ENCODE results near the gene CFAP210. TPM values are rescaled to one million over a fixed set of nuclear protein-coding genes. Genes with fewer than 3 reads are reported as not detected.

The CFAP210 gene
- total and polyA plus RNA-seq, 2 experiments from 2014 or later = 3.7 TPM; not detected in 1

DNA sequence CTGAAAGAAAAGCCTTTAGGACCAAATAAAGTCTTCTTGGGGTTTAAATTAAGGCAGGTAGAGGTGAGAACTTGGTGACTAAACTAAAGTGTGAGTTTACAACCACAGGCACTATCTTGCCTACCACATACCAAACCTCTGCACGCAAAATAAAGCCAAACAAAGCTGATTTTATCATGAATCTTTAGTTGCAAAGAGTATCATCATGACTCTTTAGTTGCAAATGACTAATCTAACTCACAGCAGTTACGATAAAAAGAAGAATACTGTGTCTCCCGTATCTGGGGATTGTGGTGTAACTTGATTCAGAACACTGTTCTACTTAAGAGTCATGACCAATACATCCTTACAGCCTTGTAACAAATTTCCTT is 11.2 kb downstream of the CFAP210 start:
- Histone ChIP-seq H3K36me3 (ENCODE audit: insufficient read depth) (no peaks in the 10 kb centered on the region), H3K4me3 (no peak overlapping the region), H2AFZ (no peak overlapping the region), H3K27me3 (ENCODE audit: insufficient read depth) (no peaks in the 10 kb centered on the region), H4K20me1 (replicated peaks; ENCODE audit: insufficient read depth) (no peaks in the 10 kb centered on the region), H3K4me2 (0 out of 2 replicates have a peak overlapping the region, but pooled peaks have one; percentile 5), H3K4me1 (ENCODE audit: insufficient read depth) (peaks cover 23% of the 10 kb centered on the region), H3K9me2 (ENCODE audit: insufficient read depth) (no peaks in the 10 kb centered on the region), H3K27ac (ENCODE audit: low read depth) (no peak overlapping the region), H3F3A (replicated peaks; ENCODE audit: low read depth) (no peaks in the 10 kb centered on the region), H3K79me2 (replicated peaks; ENCODE audit: insufficient read depth) (no peaks in the 10 kb centered on the region)
- peaks cover 9% of the 10 kb centered on the region; the same call in 2 of the 3 replicates for H3K36me3 Mint-ChIP-seq (ENCODE audit: low read depth)
- no peaks in the 10 kb centered on the region for H3K27me3 Mint-ChIP-seq (ENCODE audit: insufficient read depth, low read depth, poor library complexity)
- peaks cover 2% of the 10 kb centered on the region; the same call in 2 of the 3 replicates for H3K9me3 Mint-ChIP-seq
- peaks cover 10% of the 10 kb centered on the region; the same call in 2 of the 3 replicates for H3K4me1 Mint-ChIP-seq
- no peak overlapping the region for H3K4me3 Mint-ChIP-seq
- ATAC-seq (no peak), DNase-seq (ENCODE audit: low spot score) (no peak)
- TF ChIP-seq ZNF331 (CRISPR knock-in tag; IDR thresholded peaks at IDR 0.05; ENCODE audit: low read depth) = no peak
- TF ChIP-seq, protein P1, sequence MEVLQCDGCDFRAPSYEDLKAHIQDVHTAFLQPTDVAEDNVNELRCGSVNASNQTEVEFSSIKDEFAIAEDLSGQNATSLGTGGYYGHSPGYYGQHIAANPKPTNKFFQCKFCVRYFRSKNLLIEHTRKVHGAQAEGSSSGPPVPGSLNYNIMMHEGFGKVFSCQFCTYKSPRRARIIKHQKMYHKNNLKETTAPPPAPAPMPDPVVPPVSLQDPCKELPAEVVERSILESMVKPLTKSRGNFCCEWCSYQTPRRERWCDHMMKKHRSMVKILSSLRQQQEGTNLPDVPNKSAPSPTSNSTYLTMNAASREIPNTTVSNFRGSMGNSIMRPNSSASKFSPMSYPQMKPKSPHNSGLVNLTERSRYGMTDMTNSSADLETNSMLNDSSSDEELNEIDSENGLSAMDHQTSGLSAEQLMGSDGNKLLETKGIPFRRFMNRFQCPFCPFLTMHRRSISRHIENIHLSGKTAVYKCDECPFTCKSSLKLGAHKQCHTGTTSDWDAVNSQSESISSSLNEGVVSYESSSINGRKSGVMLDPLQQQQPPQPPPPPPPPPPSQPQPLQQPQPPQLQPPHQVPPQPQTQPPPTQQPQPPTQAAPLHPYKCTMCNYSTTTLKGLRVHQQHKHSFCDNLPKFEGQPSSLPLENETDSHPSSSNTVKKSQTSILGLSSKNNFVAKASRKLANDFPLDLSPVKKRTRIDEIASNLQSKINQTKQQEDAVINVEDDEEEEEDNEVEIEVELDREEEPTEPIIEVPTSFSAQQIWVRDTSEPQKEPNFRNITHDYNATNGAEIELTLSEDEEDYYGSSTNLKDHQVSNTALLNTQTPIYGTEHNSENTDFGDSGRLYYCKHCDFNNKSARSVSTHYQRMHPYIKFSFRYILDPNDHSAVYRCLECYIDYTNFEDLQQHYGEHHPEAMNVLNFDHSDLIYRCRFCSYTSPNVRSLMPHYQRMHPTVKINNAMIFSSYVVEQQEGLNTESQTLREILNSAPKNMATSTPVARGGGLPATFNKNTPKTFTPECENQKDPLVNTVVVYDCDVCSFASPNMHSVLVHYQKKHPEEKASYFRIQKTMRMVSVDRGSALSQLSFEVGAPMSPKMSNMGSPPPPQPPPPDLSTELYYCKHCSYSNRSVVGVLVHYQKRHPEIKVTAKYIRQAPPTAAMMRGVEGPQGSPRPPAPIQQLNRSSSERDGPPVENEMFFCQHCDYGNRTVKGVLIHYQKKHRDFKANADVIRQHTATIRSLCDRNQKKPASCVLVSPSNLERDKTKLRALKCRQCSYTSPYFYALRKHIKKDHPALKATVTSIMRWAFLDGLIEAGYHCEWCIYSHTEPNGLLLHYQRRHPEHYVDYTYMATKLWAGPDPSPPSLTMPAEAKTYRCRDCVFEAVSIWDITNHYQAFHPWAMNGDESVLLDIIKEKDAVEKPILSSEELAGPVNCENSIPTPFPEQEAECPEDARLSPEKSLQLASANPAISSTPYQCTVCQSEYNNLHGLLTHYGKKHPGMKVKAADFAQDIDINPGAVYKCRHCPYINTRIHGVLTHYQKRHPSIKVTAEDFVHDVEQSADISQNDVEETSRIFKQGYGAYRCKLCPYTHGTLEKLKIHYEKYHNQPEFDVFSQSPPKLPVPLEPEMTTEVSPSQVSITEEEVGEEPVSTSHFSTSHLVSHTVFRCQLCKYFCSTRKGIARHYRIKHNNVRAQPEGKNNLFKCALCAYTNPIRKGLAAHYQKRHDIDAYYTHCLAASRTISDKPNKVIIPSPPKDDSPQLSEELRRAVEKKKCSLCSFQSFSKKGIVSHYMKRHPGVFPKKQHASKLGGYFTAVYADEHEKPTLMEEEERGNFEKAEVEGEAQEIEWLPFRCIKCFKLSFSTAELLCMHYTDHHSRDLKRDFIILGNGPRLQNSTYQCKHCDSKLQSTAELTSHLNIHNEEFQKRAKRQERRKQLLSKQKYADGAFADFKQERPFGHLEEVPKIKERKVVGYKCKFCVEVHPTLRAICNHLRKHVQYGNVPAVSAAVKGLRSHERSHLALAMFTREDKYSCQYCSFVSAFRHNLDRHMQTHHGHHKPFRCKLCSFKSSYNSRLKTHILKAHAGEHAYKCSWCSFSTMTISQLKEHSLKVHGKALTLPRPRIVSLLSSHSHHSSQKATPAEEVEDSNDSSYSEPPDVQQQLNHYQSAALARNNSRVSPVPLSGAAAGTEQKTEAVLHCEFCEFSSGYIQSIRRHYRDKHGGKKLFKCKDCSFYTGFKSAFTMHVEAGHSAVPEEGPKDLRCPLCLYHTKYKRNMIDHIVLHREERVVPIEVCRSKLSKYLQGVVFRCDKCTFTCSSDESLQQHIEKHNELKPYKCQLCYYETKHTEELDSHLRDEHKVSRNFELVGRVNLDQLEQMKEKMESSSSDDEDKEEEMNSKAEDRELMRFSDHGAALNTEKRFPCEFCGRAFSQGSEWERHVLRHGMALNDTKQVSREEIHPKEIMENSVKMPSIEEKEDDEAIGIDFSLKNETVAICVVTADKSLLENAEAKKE (CRISPR knock-in tag; IDR thresholded peaks at IDR 0.05) = no peak
- TF ChIP-seq EZH2phosphoT487 (IDR thresholded peaks at IDR 0.05; ENCODE audit: unreplicated experiment) = no peak
- no peak for TF ChIP-seq NANOG (IDR thresholded peaks at IDR 0.05; ENCODE audit: borderline replicate concordance)
- no peak for TF ChIP-seq CREB1 (CRISPR knock-in tag; IDR thresholded peaks at IDR 0.05; ENCODE audit: low read depth)
- TF ChIP-seq, protein P2, sequence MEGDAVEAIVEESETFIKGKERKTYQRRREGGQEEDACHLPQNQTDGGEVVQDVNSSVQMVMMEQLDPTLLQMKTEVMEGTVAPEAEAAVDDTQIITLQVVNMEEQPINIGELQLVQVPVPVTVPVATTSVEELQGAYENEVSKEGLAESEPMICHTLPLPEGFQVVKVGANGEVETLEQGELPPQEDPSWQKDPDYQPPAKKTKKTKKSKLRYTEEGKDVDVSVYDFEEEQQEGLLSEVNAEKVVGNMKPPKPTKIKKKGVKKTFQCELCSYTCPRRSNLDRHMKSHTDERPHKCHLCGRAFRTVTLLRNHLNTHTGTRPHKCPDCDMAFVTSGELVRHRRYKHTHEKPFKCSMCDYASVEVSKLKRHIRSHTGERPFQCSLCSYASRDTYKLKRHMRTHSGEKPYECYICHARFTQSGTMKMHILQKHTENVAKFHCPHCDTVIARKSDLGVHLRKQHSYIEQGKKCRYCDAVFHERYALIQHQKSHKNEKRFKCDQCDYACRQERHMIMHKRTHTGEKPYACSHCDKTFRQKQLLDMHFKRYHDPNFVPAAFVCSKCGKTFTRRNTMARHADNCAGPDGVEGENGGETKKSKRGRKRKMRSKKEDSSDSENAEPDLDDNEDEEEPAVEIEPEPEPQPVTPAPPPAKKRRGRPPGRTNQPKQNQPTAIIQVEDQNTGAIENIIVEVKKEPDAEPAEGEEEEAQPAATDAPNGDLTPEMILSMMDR (conservative IDR thresholded peaks at IDR 0.05; ENCODE audit: low read depth in 2 of 2) = no peak
- TF ChIP-seq EZH2 (IDR thresholded peaks at IDR 0.05; ENCODE audit: low read depth, unreplicated experiment) = no peak
- no peak for TF ChIP-seq POLR2AphosphoS5 (IDR thresholded peaks at IDR 0.05; ENCODE audit: low read depth)
- no peak for TF ChIP-seq ZNF114 (CRISPR knock-in tag; IDR thresholded peaks at IDR 0.05)
- TF ChIP-seq, protein P3, sequence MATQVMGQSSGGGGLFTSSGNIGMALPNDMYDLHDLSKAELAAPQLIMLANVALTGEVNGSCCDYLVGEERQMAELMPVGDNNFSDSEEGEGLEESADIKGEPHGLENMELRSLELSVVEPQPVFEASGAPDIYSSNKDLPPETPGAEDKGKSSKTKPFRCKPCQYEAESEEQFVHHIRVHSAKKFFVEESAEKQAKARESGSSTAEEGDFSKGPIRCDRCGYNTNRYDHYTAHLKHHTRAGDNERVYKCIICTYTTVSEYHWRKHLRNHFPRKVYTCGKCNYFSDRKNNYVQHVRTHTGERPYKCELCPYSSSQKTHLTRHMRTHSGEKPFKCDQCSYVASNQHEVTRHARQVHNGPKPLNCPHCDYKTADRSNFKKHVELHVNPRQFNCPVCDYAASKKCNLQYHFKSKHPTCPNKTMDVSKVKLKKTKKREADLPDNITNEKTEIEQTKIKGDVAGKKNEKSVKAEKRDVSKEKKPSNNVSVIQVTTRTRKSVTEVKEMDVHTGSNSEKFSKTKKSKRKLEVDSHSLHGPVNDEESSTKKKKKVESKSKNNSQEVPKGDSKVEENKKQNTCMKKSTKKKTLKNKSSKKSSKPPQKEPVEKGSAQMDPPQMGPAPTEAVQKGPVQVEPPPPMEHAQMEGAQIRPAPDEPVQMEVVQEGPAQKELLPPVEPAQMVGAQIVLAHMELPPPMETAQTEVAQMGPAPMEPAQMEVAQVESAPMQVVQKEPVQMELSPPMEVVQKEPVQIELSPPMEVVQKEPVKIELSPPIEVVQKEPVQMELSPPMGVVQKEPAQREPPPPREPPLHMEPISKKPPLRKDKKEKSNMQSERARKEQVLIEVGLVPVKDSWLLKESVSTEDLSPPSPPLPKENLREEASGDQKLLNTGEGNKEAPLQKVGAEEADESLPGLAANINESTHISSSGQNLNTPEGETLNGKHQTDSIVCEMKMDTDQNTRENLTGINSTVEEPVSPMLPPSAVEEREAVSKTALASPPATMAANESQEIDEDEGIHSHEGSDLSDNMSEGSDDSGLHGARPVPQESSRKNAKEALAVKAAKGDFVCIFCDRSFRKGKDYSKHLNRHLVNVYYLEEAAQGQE (IDR thresholded peaks at IDR 0.05; ENCODE audit: unreplicated experiment) = no peak
- TF ChIP-seq JUNB (IDR thresholded peaks at IDR 0.05; ENCODE audit: unreplicated experiment) = no peak
- TF ChIP-seq STAT1 (IDR thresholded peaks at IDR 0.05; ENCODE audit: unreplicated experiment) = no peak
- TF ChIP-seq, protein P4, sequence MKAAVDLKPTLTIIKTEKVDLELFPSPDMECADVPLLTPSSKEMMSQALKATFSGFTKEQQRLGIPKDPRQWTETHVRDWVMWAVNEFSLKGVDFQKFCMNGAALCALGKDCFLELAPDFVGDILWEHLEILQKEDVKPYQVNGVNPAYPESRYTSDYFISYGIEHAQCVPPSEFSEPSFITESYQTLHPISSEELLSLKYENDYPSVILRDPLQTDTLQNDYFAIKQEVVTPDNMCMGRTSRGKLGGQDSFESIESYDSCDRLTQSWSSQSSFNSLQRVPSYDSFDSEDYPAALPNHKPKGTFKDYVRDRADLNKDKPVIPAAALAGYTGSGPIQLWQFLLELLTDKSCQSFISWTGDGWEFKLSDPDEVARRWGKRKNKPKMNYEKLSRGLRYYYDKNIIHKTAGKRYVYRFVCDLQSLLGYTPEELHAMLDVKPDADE (IDR thresholded peaks at IDR 0.05) = no peak
- no peak overlapping the region for H3K27ac Mint-ChIP-seq
